ENCODE measurements around the gene MINDY4.
"Not testable (repeated sequence)": the region's sequence is repeated elsewhere in the genome, so short reads cannot be mapped to it uniquely, and the experiment has no call there.

Gene MINDY4

DNA sequence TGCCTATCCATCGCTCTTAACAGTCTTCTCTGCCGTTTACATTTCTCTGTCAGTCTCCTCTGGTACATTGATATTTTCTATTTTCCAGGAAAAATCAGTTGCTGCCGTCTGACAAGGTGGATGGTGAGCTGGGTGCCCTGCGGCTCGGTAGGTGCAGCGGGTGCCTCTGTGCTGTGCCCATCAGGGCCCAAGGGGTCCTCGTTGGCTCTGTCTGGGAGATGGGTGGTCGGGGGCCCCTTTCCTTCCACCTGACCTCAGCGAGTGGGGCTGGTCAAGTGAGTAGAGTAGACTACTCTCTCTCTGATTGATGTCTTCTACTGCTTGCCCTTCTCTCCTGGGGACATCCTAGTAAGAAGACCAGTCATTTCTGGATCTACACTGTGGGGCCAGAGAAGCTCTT lies 57.4 kb downstream of the MINDY4 start:
- Histone ChIP-seq H3K4me1 (ENCODE audit: low read depth, poor library complexity, severe bottlenecking) (no peaks in the 10 kb centered on the region), H3K79me2 (ENCODE audit: insufficient read depth, low read depth) (no peaks in the 10 kb centered on the region), H3K4me3 (IDR thresholded peaks at IDR 0.05; ENCODE audit: insufficient read depth, low read depth, low read length) (no peak overlapping the region), H4K20me1 (ENCODE audit: insufficient read depth) (no peaks in the 10 kb centered on the region), H2AFZ (ENCODE audit: low read depth) (no peak overlapping the region), H3K9ac (no peak overlapping the region), H3K4me2 (no peak overlapping the region), H3K36me3 (ENCODE audit: insufficient read depth) (no peaks in the 10 kb centered on the region), H3K27me3 (ENCODE audit: insufficient read depth, low read depth) (no peaks in the 10 kb centered on the region), H3K27ac (no peak overlapping the region)
- no peak for TF ChIP-seq CTCF (conservative IDR thresholded peaks at IDR 0.05; ENCODE audit: low read depth, low read length)

- H3K4me3 ChIP-seq (IDR thresholded peaks at IDR 0.05; ENCODE audit: insufficient read depth, low read depth, low read length): no peak overlapping the region
- no peak for TF ChIP-seq CTCF (conservative IDR thresholded peaks at IDR 0.05; ENCODE audit: low read depth, low read length)
- H2AFZ ChIP-seq (ENCODE audit: low read depth): no peak overlapping the region
- H3K4me2 ChIP-seq: no peak overlapping the region
- no peaks in the 10 kb centered on the region for H3K36me3 ChIP-seq (ENCODE audit: insufficient read depth)
- no peak overlapping the region for H3K27ac ChIP-seq
- no peaks in the 10 kb centered on the region for H3K79me2 ChIP-seq (ENCODE audit: insufficient read depth, low read depth)
- no peak overlapping the region for H3K9ac ChIP-seq
- no peaks in the 10 kb centered on the region for H4K20me1 ChIP-seq (ENCODE audit: insufficient read depth)
- H3K27me3 ChIP-seq (ENCODE audit: insufficient read depth, low read depth): no peaks in the 10 kb centered on the region
- H3K4me1 ChIP-seq (ENCODE audit: low read depth, poor library complexity, severe bottlenecking): no peaks in the 10 kb centered on the region
Measured at GRCh38 chr7:30829471-30829870, 58.3 kb downstream of the MINDY4 start.

- no peak overlapping the region for H3K9ac ChIP-seq
- no peak for TF ChIP-seq CTCF (conservative IDR thresholded peaks at IDR 0.05; ENCODE audit: low read depth, low read length)
- H2AFZ ChIP-seq (ENCODE audit: low read depth): no peak overlapping the region
- H3K27me3 ChIP-seq (ENCODE audit: insufficient read depth, low read depth): no peaks in the 10 kb centered on the region
- no peak overlapping the region for H3K27ac ChIP-seq
- no peak overlapping the region for H3K4me2 ChIP-seq
- no peaks in the 10 kb centered on the region for H4K20me1 ChIP-seq (ENCODE audit: insufficient read depth)
- no peaks in the 10 kb centered on the region for H3K36me3 ChIP-seq (ENCODE audit: insufficient read depth)
- no peaks in the 10 kb centered on the region for H3K79me2 ChIP-seq (ENCODE audit: insufficient read depth, low read depth)
- H3K4me3 ChIP-seq (IDR thresholded peaks at IDR 0.05; ENCODE audit: insufficient read depth, low read depth, low read length): no peak overlapping the region
- H3K4me1 ChIP-seq (ENCODE audit: low read depth, poor library complexity, severe bottlenecking): no peaks in the 10 kb centered on the region
Measured at GRCh38 chr7:30831227-30831626, 60.0 kb downstream of the MINDY4 start.

DNA sequence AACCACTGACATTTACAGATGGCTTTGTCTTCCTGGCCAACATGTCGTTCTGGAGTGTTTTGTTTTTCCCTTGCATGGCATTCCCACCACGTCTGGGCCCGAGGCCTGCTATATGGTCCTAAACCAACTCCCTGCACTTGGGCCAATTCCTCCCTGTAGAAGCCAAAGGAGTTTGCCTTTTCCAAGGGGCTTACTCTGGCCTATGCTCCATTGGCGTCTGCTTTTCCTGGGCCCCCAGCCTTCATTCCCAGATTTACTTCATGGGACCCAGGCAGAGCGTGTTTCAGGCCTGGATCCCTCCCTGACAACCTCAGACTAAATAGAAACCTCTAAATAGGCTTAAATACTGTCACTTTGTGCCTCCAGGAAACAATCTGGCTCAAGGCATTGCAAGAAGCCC lies 60.7 kb downstream of the MINDY4 start:
- Histone ChIP-seq H3K27ac (no peak overlapping the region), H2AFZ (ENCODE audit: low read depth) (no peak overlapping the region), H3K36me3 (ENCODE audit: insufficient read depth) (no peaks in the 10 kb centered on the region), H3K4me1 (ENCODE audit: low read depth, poor library complexity, severe bottlenecking) (no peaks in the 10 kb centered on the region), H3K27me3 (ENCODE audit: insufficient read depth, low read depth) (no peaks in the 10 kb centered on the region), H3K79me2 (ENCODE audit: insufficient read depth, low read depth) (no peaks in the 10 kb centered on the region), H3K9ac (no peak overlapping the region), H3K4me2 (no peak overlapping the region), H4K20me1 (ENCODE audit: insufficient read depth) (no peaks in the 10 kb centered on the region), H3K4me3 (IDR thresholded peaks at IDR 0.05; ENCODE audit: insufficient read depth, low read depth, low read length) (no peak overlapping the region)
- no peak for TF ChIP-seq CTCF (conservative IDR thresholded peaks at IDR 0.05; ENCODE audit: low read depth, low read length)

- H3K4me3 ChIP-seq (IDR thresholded peaks at IDR 0.05; ENCODE audit: insufficient read depth, low read depth, low read length); H4K20me1 ChIP-seq (ENCODE audit: insufficient read depth); H3K36me3 ChIP-seq (ENCODE audit: insufficient read depth); H3K9ac ChIP-seq; H3K4me2 ChIP-seq; H3K79me2 ChIP-seq (ENCODE audit: insufficient read depth, low read depth); H3K27ac ChIP-seq; H2AFZ ChIP-seq (ENCODE audit: low read depth); H3K4me1 ChIP-seq (ENCODE audit: low read depth, poor library complexity, severe bottlenecking); H3K27me3 ChIP-seq (ENCODE audit: insufficient read depth, low read depth): not testable (repeated sequence)
Measured at GRCh38 chr7:30834017-30834674, 62.9 kb downstream of the MINDY4 start.

All from KMS-11 (cell line).